Activated naive CD4-positive, alpha-beta T cell treated with anti-CD3 and anti-CD28 coated beads, Interleukin-2, amount 10 ng/mL, durations not matched to agents 7 days and 5 days (primary cell): ENCODE results near the gene U2SURP.

Source experiments
- CTCF ChIA-PET: fragments of 350-600 bp; sonication (Branson Sonifier 250); formaldehyde crosslinking; loops from one replicate; lab custom pipeline; 2021; ENCODE audit warnings: antibody characterized with exemption; lab: Charles Lee
- DNase-seq: peaks from one replicate; pipeline ENCODE4 v3.0.0-alpha.2; 2020
- H3K27ac Mint-ChIP-seq: one replicate; pipeline ENCODE4 v1.8.0; 2021; ENCODE audit warnings: mild to moderate bottlenecking, moderate library complexity, mixed read lengths
- H3K27me3 Mint-ChIP-seq: one replicate; pipeline ENCODE4 v1.8.0; 2021; ENCODE audit warnings: mild to moderate bottlenecking, mixed read lengths
- H3K36me3 Mint-ChIP-seq: one replicate; pipeline ENCODE4 v1.8.0; 2021; ENCODE audit warnings: mixed read lengths
- H3K4me1 Mint-ChIP-seq: one replicate; pipeline ENCODE4 v1.8.0; 2021; ENCODE audit warnings: mixed read lengths
- H3K4me3 Mint-ChIP-seq: one replicate; pipeline ENCODE4 v1.8.0; 2021; ENCODE audit warnings: mild to moderate bottlenecking, moderate library complexity, mixed read lengths
- H3K9me3 Mint-ChIP-seq: one replicate; pipeline ENCODE4 v1.8.0; 2021; ENCODE audit warnings: mixed read lengths

Gene U2SURP

GRCh38 chr3:142968319-142969025 lies 32.9 kb upstream of the U2SURP start:
- no peak overlapping the region for H3K4me3 Mint-ChIP-seq
- no peaks in the 10 kb centered on the region for H3K9me3 Mint-ChIP-seq
- H3K4me1 Mint-ChIP-seq: peaks cover 4% of the 10 kb centered on the region
- CTCF ChIA-PET: interaction anchor here (0.9 kb wide), 1 partner anchor 9 kb away, joined by 3 read pairs; no protein-coding TSS in a partner anchor
- peaks cover 60% of the 10 kb centered on the region for H3K27me3 Mint-ChIP-seq
- no peaks in the 10 kb centered on the region for H3K36me3 Mint-ChIP-seq
- no peak overlapping the region for H3K27ac Mint-ChIP-seq
- no peak for DNase-seq

GRCh38 chr3:142971431-142971830 lies 29.9 kb upstream of the U2SURP start:
- H3K4me3 Mint-ChIP-seq: no peak overlapping the region

GRCh38 chr3:142972092-142972753 lies 29.1 kb upstream of the U2SURP start:
- CTCF ChIA-PET: no interaction called here
- H3K4me3 Mint-ChIP-seq: no peak overlapping the region
- H3K9me3 Mint-ChIP-seq: no peaks in the 10 kb centered on the region
- no peaks in the 10 kb centered on the region for H3K4me1 Mint-ChIP-seq
- peaks cover 42% of the 10 kb centered on the region for H3K27me3 Mint-ChIP-seq
- no peaks in the 10 kb centered on the region for H3K36me3 Mint-ChIP-seq
- no peak overlapping the region for H3K27ac Mint-ChIP-seq
- DNase-seq: no peak

More at GRCh38 chr3:142971431-142971830, 29.9 kb upstream of the U2SURP start:
- DNase-seq: no peak
- Mint-ChIP-seq H3K36me3 (no peaks in the 10 kb centered on the region), H3K27ac (no peak overlapping the region), H3K27me3 (peaks cover 46% of the 10 kb centered on the region), H3K9me3 (no peaks in the 10 kb centered on the region), H3K4me1 (no peaks in the 10 kb centered on the region)
- CTCF ChIA-PET: no interaction called here

GRCh38 chr3:142973217-142974009 lies 28.0 kb upstream of the U2SURP start:
- no peaks in the 10 kb centered on the region for H3K9me3 Mint-ChIP-seq
- no peaks in the 10 kb centered on the region for H3K36me3 Mint-ChIP-seq
- no peak for DNase-seq
- CTCF ChIA-PET: interaction anchor here (2.0 kb wide), 1 partner anchor 145 kb away, joined by 6 read pairs; no protein-coding TSS in a partner anchor
- no peak overlapping the region for H3K27ac Mint-ChIP-seq
- H3K4me1 Mint-ChIP-seq: no peaks in the 10 kb centered on the region
- no peak overlapping the region for H3K4me3 Mint-ChIP-seq
- H3K27me3 Mint-ChIP-seq: peaks cover 33% of the 10 kb centered on the region

- CTCF ChIA-PET: interaction anchor here (2.0 kb wide), 1 partner anchor 147 kb away, joined by 6 read pairs; no protein-coding TSS in a partner anchor
- Mint-ChIP-seq H3K27me3 (peaks cover 34% of the 10 kb centered on the region), H3K4me1 (no peaks in the 10 kb centered on the region), H3K36me3 (no peaks in the 10 kb centered on the region), H3K27ac (no peak overlapping the region), H3K4me3 (no peak overlapping the region), H3K9me3 (no peaks in the 10 kb centered on the region)
- no peak for DNase-seq
These were observed 25.9 kb upstream of the U2SURP start for GRCh38 chr3:142975316-142975995.

- peaks cover 34% of the 10 kb centered on the region for H3K27me3 Mint-ChIP-seq
- no peaks in the 10 kb centered on the region for H3K4me1 Mint-ChIP-seq
- H3K27ac Mint-ChIP-seq: no peak overlapping the region
- no peak overlapping the region for H3K4me3 Mint-ChIP-seq
- CTCF ChIA-PET: no interaction called here
- DNase-seq: no peak
- no peaks in the 10 kb centered on the region for H3K36me3 Mint-ChIP-seq
- H3K9me3 Mint-ChIP-seq: no peaks in the 10 kb centered on the region
These were observed 24.6 kb upstream of the U2SURP start for GRCh38 chr3:142976621-142977398.

GRCh38 chr3:142977399-142977728 lies 24.0 kb upstream of the U2SURP start:
- H3K27ac Mint-ChIP-seq: no peak overlapping the region
- no peaks in the 10 kb centered on the region for H3K36me3 Mint-ChIP-seq
- H3K9me3 Mint-ChIP-seq: no peaks in the 10 kb centered on the region
- peaks cover 33% of the 10 kb centered on the region for H3K27me3 Mint-ChIP-seq
- CTCF ChIA-PET: no interaction called here
- DNase-seq: no peak
- no peak overlapping the region for H3K4me3 Mint-ChIP-seq
- no peaks in the 10 kb centered on the region for H3K4me1 Mint-ChIP-seq

- Mint-ChIP-seq H3K27me3 (peaks cover 32% of the 10 kb centered on the region), H3K36me3 (no peaks in the 10 kb centered on the region), H3K27ac (no peak overlapping the region), H3K4me1 (no peaks in the 10 kb centered on the region), H3K9me3 (no peaks in the 10 kb centered on the region), H3K4me3 (no peak overlapping the region)
- DNase-seq: no peak
- CTCF ChIA-PET: interaction anchor here (1.2 kb wide), 1 partner anchor 153 kb away, joined by 5 read pairs; no protein-coding TSS in a partner anchor
These were observed 20.3 kb upstream of the U2SURP start for GRCh38 chr3:142981108-142981507.

GRCh38 chr3:142982038-142982773 lies 19.2 kb upstream of the U2SURP start:
- CTCF ChIA-PET: interaction anchor here (1.2 kb wide), 1 partner anchor 154 kb away, joined by 5 read pairs; no protein-coding TSS in a partner anchor
- DNase-seq: no peak
- H3K4me3 Mint-ChIP-seq: no peak overlapping the region
- H3K36me3 Mint-ChIP-seq: no peaks in the 10 kb centered on the region
- H3K9me3 Mint-ChIP-seq: no peaks in the 10 kb centered on the region
- H3K4me1 Mint-ChIP-seq: no peaks in the 10 kb centered on the region
- H3K27ac Mint-ChIP-seq: no peak overlapping the region
- peaks cover 28% of the 10 kb centered on the region for H3K27me3 Mint-ChIP-seq

GRCh38 chr3:142983318-142983717 lies 18.1 kb upstream of the U2SURP start:
- no peaks in the 10 kb centered on the region for H3K4me1 Mint-ChIP-seq
- H3K4me3 Mint-ChIP-seq: no peak overlapping the region
- DNase-seq: no peak
- no peaks in the 10 kb centered on the region for H3K9me3 Mint-ChIP-seq
- peaks cover 28% of the 10 kb centered on the region for H3K27me3 Mint-ChIP-seq
- CTCF ChIA-PET: no interaction called here
- no peak overlapping the region for H3K27ac Mint-ChIP-seq
- no peaks in the 10 kb centered on the region for H3K36me3 Mint-ChIP-seq

- DNase-seq: no peak
- H3K4me1 Mint-ChIP-seq: no peaks in the 10 kb centered on the region
These were observed 17.1 kb upstream of the U2SURP start for GRCh38 chr3:142984255-142984654.

GRCh38 chr3:142987080-142987700 lies 14.2 kb upstream of the U2SURP start:
- Mint-ChIP-seq H3K4me1 (no peaks in the 10 kb centered on the region), H3K4me3 (no peak overlapping the region), H3K27me3 (peaks cover 19% of the 10 kb centered on the region), H3K9me3 (no peaks in the 10 kb centered on the region), H3K27ac (no peak overlapping the region), H3K36me3 (no peaks in the 10 kb centered on the region)
- DNase-seq: no peak
- CTCF ChIA-PET: interaction anchor here (0.7 to 2.1 kb wide), 5 partner anchors 10 to 160 kb away, joined by 3 to 16 read pairs (median 4); no protein-coding TSS in a partner anchor

More at GRCh38 chr3:142984255-142984654, 17.1 kb upstream of the U2SURP start:
- H3K27ac Mint-ChIP-seq: no peak overlapping the region
- no peaks in the 10 kb centered on the region for H3K9me3 Mint-ChIP-seq
- no peak overlapping the region for H3K4me3 Mint-ChIP-seq
- no peaks in the 10 kb centered on the region for H3K36me3 Mint-ChIP-seq
- CTCF ChIA-PET: interaction anchor here (2.0 kb wide), 1 partner anchor 156 kb away, joined by 7 read pairs; no protein-coding TSS in a partner anchor
- H3K27me3 Mint-ChIP-seq: peaks cover 26% of the 10 kb centered on the region
